ENCODE measurements around the gene NELL2.

DNA sequence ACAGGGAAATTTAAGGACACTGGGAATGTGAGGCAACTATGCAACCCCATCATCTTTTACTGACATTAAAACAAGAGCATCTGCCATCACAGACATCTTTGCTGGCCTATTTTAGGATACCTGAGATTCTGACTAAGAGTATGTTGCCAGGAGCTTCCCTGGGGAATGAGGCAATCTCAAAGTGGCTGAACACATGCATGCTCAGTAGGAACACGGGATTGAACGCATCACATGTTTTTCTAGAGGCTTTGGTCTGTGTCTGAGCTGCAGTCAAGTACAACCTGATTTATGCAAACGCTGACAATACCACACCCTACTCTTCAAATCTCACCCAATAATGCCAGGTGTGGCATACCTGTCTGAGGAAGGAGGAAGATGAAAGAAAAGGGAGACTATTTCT, 416.5 kb downstream of the NELL2 start:
- TF ChIP-seq POLR2A (IDR thresholded peaks at IDR 0.05) (no peak), POLR2AphosphoS5 (IDR thresholded peaks at IDR 0.05) (no peak)
- TF ChIP-seq, protein P1, sequence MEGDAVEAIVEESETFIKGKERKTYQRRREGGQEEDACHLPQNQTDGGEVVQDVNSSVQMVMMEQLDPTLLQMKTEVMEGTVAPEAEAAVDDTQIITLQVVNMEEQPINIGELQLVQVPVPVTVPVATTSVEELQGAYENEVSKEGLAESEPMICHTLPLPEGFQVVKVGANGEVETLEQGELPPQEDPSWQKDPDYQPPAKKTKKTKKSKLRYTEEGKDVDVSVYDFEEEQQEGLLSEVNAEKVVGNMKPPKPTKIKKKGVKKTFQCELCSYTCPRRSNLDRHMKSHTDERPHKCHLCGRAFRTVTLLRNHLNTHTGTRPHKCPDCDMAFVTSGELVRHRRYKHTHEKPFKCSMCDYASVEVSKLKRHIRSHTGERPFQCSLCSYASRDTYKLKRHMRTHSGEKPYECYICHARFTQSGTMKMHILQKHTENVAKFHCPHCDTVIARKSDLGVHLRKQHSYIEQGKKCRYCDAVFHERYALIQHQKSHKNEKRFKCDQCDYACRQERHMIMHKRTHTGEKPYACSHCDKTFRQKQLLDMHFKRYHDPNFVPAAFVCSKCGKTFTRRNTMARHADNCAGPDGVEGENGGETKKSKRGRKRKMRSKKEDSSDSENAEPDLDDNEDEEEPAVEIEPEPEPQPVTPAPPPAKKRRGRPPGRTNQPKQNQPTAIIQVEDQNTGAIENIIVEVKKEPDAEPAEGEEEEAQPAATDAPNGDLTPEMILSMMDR (IDR thresholded peaks at IDR 0.05) = no peak
